Astrocyte (in vitro differentiated cells and primary cell): ENCODE measurements around the gene VWC2. TPM values are rescaled to one million over a fixed set of nuclear protein-coding genes. Genes with fewer than 3 reads are reported as not detected.

Experiments
- DNase-seq: peaks from one replicate; pipeline ENCODE4 v3.0.0-alpha.2; 2010; ENCODE audit warnings: low read depth
- FAIRE-seq: peaks from 2 replicates; lab custom pipeline; 2011; peaks lifted over from hg19 to GRCh38; lab: Jason Lieb, UNC
- H2AFZ ChIP-seq: 2 replicates; pipeline ENCODE4 v1.6.0; 2012; ENCODE audit warnings: low read depth, low read length, inconsistent platforms
- H3K27ac ChIP-seq: 2 replicates; pipeline ENCODE4 v1.5.1; 2011; ENCODE audit warnings: low read depth, low read length, inconsistent platforms
- H3K27me3 ChIP-seq: 2 replicates; pipeline ENCODE4 v1.6.0; 2011; ENCODE audit warnings: low read length, inconsistent platforms; ENCODE audit not compliant: insufficient read depth
- H3K36me3 ChIP-seq: 2 replicates; pipeline ENCODE4 v1.5.1; 2011; ENCODE audit warnings: low read length, inconsistent platforms; ENCODE audit not compliant: insufficient read depth
- H3K4me1 ChIP-seq: 2 replicates; pipeline ENCODE4 v1.5.1; 2011; ENCODE audit warnings: low read length, inconsistent platforms; ENCODE audit not compliant: insufficient read depth
- H3K4me2 ChIP-seq: 2 replicates; pipeline ENCODE4 v1.6.0; 2012; ENCODE audit warnings: low read length, inconsistent platforms
- H3K4me3 ChIP-seq: 2 replicates; pipeline ENCODE4 v1.5.1; 2011; ENCODE audit warnings: low read depth, mild to moderate bottlenecking, low read length, inconsistent platforms; ENCODE audit not compliant: insufficient read depth
- H3K79me2 ChIP-seq: 2 replicates; pipeline ENCODE4 v1.6.0; 2012; ENCODE audit warnings: mild to moderate bottlenecking, low read length, inconsistent platforms; ENCODE audit not compliant: insufficient read depth
- H3K9ac ChIP-seq: 2 replicates; pipeline ENCODE4 v1.6.0; 2012; ENCODE audit warnings: mild to moderate bottlenecking, low read length, inconsistent platforms
- H3K9me3 ChIP-seq: 2 replicates; pipeline ENCODE4 v1.5.1; 2012; ENCODE audit warnings: low read depth, mild to moderate bottlenecking, low read length, inconsistent platforms; ENCODE audit not compliant: insufficient read depth
- H4K20me1 ChIP-seq: 2 replicates; pipeline ENCODE4 v1.6.0; 2012; ENCODE audit warnings: low read length, inconsistent platforms; ENCODE audit not compliant: insufficient read depth
- H3K27ac Mint-ChIP-seq: one replicate; pipeline ENCODE4 v1.8.0; 2021; ENCODE audit warnings: mild to moderate bottlenecking, mixed read lengths; ENCODE audit not compliant: unreplicated experiment
- H3K27me3 Mint-ChIP-seq: one replicate; pipeline ENCODE4 v1.8.0; 2021; ENCODE audit warnings: low read depth, mixed read lengths; ENCODE audit not compliant: unreplicated experiment
- H3K36me3 Mint-ChIP-seq: one replicate; pipeline ENCODE4 v1.8.0; 2021; ENCODE audit warnings: low read depth, mixed read lengths; ENCODE audit not compliant: unreplicated experiment
- H3K4me1 Mint-ChIP-seq: one replicate; pipeline ENCODE4 v1.8.0; 2021; ENCODE audit warnings: low read depth, mixed read lengths; ENCODE audit not compliant: unreplicated experiment
- H3K4me3 Mint-ChIP-seq: one replicate; pipeline ENCODE4 v1.8.0; 2021; ENCODE audit warnings: mild to moderate bottlenecking, moderate library complexity, mixed read lengths; ENCODE audit not compliant: unreplicated experiment
- H3K9me3 Mint-ChIP-seq: one replicate; pipeline ENCODE4 v1.8.0; 2021; ENCODE audit warnings: mild to moderate bottlenecking, mixed read lengths; ENCODE audit not compliant: unreplicated experiment
- EZH2 ChIP-seq: IDR thresholded peaks from 2 replicates; pipeline ENCODE4 v1.6.1; 2012; ENCODE audit warnings: mild to moderate bottlenecking, low read length, inconsistent platforms; ENCODE audit not compliant: insufficient read depth
- total RNA-seq: library from RNA; stranded (reverse); gene quantifications from 2 replicates; pipeline ENCODE4 v1.2.1, GENCODE V29; 2021
- TF ChIP-seq, protein P1 (sequence below): IDR thresholded peaks from 2 replicates; pipeline ENCODE4 v1.5.1; 2011; ENCODE audit warnings: low read depth, mild to moderate bottlenecking, inconsistent platforms, low read length, moderate library complexity; ENCODE audit not compliant: insufficient read depth

VWC2 gene
- total RNA-seq, 1 donor from 2014 or later, result not detected

DNA sequence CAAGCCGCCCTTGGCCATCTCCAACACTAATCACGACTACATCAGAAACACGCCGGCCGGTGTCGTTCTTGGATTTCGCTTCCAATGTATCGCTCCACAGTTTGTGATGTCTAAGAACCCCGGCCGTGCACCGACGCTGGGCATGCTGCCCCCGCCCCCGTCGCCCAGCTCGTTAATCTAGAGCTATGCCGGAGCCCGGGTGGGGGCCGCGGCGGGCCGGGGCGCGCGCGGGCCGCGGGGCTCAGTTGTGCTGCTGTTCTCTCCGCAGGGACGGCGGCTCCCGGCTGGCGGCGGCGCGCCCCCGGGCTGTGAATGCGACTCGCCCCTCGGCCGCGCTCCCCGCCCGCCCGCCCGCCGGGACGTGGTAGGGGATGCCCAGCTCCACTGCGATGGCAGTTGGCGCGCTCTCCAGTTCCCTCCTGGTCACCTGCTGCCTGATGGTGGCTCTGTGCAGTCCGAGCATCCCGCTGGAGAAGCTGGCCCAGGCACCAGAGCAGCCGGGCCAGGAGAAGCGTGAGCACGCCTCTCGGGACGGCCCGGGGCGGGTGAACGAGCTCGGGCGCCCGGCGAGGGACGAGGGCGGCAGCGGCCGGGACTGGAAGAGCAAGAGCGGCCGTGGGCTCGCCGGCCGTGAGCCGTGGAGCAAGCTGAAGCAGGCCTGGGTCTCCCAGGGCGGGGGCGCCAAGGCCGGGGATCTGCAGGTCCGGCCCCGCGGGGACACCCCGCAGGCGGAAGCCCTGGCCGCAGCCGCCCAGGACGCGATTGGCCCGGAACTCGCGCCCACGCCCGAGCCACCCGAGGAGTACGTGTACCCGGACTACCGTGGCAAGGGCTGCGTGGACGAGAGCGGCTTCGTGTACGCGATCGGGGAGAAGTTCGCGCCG lies 1.9 kb downstream of the VWC2 start:
- Mint-ChIP-seq H3K9me3 (no peaks in the 10 kb centered on the region), H3K27ac (no peak overlapping the region), H3K4me3 (peak overlapping the region; percentile 68), H3K36me3 (no peaks in the 10 kb centered on the region), H3K27me3 (peaks cover 54% of the 10 kb centered on the region), H3K4me1 (peaks cover 9% of the 10 kb centered on the region)
- Histone ChIP-seq H3K9me3 (no peaks in the 10 kb centered on the region), H3K36me3 (no peaks in the 10 kb centered on the region), H3K27ac (no peak overlapping the region), H3K4me2 (peak overlapping the region; percentile 36), H3K9ac (no peak overlapping the region), H3K79me2 (no peaks in the 10 kb centered on the region), H4K20me1 (no peaks in the 10 kb centered on the region), H2AFZ (no peak overlapping the region), H3K4me3 (no peak overlapping the region), H3K27me3 (peaks cover 25% of the 10 kb centered on the region), H3K4me1 (no peaks in the 10 kb centered on the region)
- DNase-seq (no peak), FAIRE-seq (no peak)
- TF ChIP-seq, protein P1, sequence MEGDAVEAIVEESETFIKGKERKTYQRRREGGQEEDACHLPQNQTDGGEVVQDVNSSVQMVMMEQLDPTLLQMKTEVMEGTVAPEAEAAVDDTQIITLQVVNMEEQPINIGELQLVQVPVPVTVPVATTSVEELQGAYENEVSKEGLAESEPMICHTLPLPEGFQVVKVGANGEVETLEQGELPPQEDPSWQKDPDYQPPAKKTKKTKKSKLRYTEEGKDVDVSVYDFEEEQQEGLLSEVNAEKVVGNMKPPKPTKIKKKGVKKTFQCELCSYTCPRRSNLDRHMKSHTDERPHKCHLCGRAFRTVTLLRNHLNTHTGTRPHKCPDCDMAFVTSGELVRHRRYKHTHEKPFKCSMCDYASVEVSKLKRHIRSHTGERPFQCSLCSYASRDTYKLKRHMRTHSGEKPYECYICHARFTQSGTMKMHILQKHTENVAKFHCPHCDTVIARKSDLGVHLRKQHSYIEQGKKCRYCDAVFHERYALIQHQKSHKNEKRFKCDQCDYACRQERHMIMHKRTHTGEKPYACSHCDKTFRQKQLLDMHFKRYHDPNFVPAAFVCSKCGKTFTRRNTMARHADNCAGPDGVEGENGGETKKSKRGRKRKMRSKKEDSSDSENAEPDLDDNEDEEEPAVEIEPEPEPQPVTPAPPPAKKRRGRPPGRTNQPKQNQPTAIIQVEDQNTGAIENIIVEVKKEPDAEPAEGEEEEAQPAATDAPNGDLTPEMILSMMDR, result no peak
- TF ChIP-seq EZH2, result no peak

DNA sequence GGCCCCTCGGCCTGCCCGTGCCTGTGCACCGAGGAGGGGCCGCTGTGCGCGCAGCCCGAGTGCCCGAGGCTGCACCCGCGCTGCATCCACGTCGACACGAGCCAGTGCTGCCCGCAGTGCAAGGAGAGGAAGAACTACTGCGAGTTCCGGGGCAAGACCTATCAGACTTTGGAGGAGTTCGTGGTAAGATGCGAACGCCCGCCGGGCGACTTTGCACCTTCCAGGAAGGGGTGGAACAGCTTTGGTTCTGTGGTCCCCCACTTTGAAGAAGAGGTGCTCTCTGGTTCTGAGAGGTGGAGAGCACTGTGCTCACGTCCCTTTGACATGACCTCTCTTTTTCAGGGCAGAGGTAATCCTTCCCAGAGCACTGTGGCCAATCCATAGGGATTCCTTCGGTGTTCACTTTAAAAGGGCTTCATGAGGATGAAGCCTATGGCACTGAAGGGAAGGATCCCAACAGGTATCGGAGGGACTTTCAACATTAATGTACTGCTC lies 2.6 kb downstream of the VWC2 start:
- Histone ChIP-seq H3K9ac (no peak overlapping the region), H4K20me1 (no peaks in the 10 kb centered on the region), H3K4me2 (peak overlapping the region; percentile 15), H3K27ac (no peak overlapping the region), H3K27me3 (peaks cover 25% of the 10 kb centered on the region), H3K9me3 (no peaks in the 10 kb centered on the region), H3K79me2 (no peaks in the 10 kb centered on the region), H3K4me1 (no peaks in the 10 kb centered on the region), H2AFZ (no peak overlapping the region), H3K36me3 (no peaks in the 10 kb centered on the region), H3K4me3 (no peak overlapping the region)
- no peak for DNase-seq
- FAIRE-seq, result no peak
- Mint-ChIP-seq H3K27me3 (peaks cover 51% of the 10 kb centered on the region), H3K4me1 (peaks cover 9% of the 10 kb centered on the region), H3K27ac (no peak overlapping the region), H3K36me3 (no peaks in the 10 kb centered on the region), H3K9me3 (no peaks in the 10 kb centered on the region), H3K4me3 (peak overlapping the region; percentile 64)
- TF ChIP-seq, protein P1, result no peak
- peak; percentile 46 for TF ChIP-seq EZH2

DNA sequence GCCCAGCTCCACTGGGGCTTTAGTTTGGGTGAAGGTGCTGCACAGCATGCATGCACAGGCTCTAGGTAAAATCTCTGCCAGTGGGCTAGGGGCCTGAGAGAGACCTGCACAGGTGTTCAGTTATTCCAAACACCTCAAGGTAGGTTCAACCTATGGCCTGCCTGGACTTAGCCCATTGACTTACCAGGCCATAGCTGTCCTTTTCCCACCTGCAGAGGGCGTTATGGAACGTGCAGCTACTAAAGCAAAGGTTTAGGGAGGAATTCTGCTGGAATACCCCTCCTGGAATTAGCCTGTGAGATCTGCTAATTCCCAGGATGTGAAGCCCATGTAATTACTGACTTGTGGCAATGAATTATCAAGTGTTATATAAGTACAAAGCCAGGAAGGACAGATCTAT lies 3.6 kb downstream of the VWC2 start:
- Histone ChIP-seq H3K9me3 (no peaks in the 10 kb centered on the region), H4K20me1 (no peaks in the 10 kb centered on the region), H3K79me2 (no peaks in the 10 kb centered on the region), H3K36me3 (no peaks in the 10 kb centered on the region), H3K4me3 (no peak overlapping the region), H3K27me3 (peaks cover 25% of the 10 kb centered on the region), H3K27ac (no peak overlapping the region), H3K4me2 (no peak overlapping the region), H2AFZ (no peak overlapping the region), H3K9ac (no peak overlapping the region), H3K4me1 (no peaks in the 10 kb centered on the region)
- Mint-ChIP-seq H3K27ac (no peak overlapping the region), H3K4me3 (no peak overlapping the region), H3K27me3 (peaks cover 41% of the 10 kb centered on the region), H3K36me3 (no peaks in the 10 kb centered on the region), H3K9me3 (no peaks in the 10 kb centered on the region), H3K4me1 (peaks cover 9% of the 10 kb centered on the region)
- no peak for FAIRE-seq
- no peak for TF ChIP-seq EZH2
- TF ChIP-seq, protein P1, result no peak
- DNase-seq, result no peak
